Smooth muscle cell (in vitro differentiated cells): ENCODE data around the gene PKP4. TPM values are rescaled to one million over a fixed set of nuclear protein-coding genes. Genes with fewer than 3 reads are reported as not detected.

Source experiments
- DNase-seq: peaks from one replicate; lab custom pipeline; 2025; ENCODE audit not compliant: unreplicated experiment; lab: John Stamatoyannopoulos, UW
- H2AFZ ChIP-seq: fragments of 200-600 bp; sonication (generic); 2 replicates; pipeline ENCODE4 v1.6.0; 2016; ENCODE audit warnings: antibody characterized with exemption, low read depth, mild to moderate bottlenecking
- H3F3A ChIP-seq: fragments of 200-600 bp; sonication (generic); 2 replicates; pipeline ENCODE4 v1.6.0; 2017; ENCODE audit warnings: antibody characterized with exemption, low read depth
- H3K27ac ChIP-seq: fragments of 200-600 bp; sonication (generic); 2 replicates; pipeline ENCODE4 v1.5.1; 2016; ENCODE audit warnings: low read depth, mild to moderate bottlenecking
- H3K27me3 ChIP-seq: fragments of 200-600 bp; sonication (generic); 2 replicates; pipeline ENCODE4 v1.6.1; 2016; ENCODE audit warnings: low read depth, mild to moderate bottlenecking
- H3K36me3 ChIP-seq: fragments of 200-600 bp; sonication (generic); 2 replicates; pipeline ENCODE4 v1.5.1; 2016; ENCODE audit warnings: low read depth
- H3K4me1 ChIP-seq: fragments of 200-600 bp; sonication (generic); 2 replicates; pipeline ENCODE4 v1.5.1; 2016; ENCODE audit warnings: low read depth
- H3K4me2 ChIP-seq: fragments of 200-600 bp; sonication (generic); 2 replicates; pipeline ENCODE4 v1.6.0; 2016; ENCODE audit warnings: mild to moderate bottlenecking
- H3K4me3 ChIP-seq: fragments of 200-600 bp; sonication (generic); 2 replicates; pipeline ENCODE4 v1.5.1; 2016; ENCODE audit warnings: mild to moderate bottlenecking
- H3K79me2 ChIP-seq: fragments of 200-600 bp; sonication (generic); 2 replicates; pipeline ENCODE4 v1.6.0; 2016; ENCODE audit warnings: low read depth, mild to moderate bottlenecking
- H3K9ac ChIP-seq: fragments of 200-600 bp; sonication (generic); 2 replicates; pipeline ENCODE4 v1.6.0; 2016; ENCODE audit warnings: low read depth
- H3K9me3 ChIP-seq: fragments of 200-600 bp; sonication (generic); replicated peaks from 2 replicates; pipeline ENCODE4 v1.5.1; 2016; ENCODE audit warnings: low read depth
- H4K20me1 ChIP-seq: fragments of 200-600 bp; sonication (generic); 2 replicates; pipeline ENCODE4 v1.6.0; 2016; ENCODE audit warnings: low read depth
- WGBS: methylation state at CpG from one replicate; pipeline ENCODE4 v1.1.7; 2016; ENCODE audit warnings: low lambda C conversion rate; 5-methylcytosine and 5-hydroxymethylcytosine counted together
- polyA plus RNA-seq: library from polyadenylated mRNA; unstranded; fragments of >200 nt; fragmentation: Nextera tagmentation; extraction: Ambion mirVana; gene quantifications from 2 replicates; pipeline ENCODE4 v1.2.1, GENCODE V29; 2016
- total RNA-seq: library from RNA; depleted of rRNA; stranded (reverse); fragments of >200 nt; gene quantifications from 2 replicates; pipeline ENCODE4 v1.2.3, GENCODE V29; 2014
- TF ChIP-seq, protein P1 (sequence below): fragments of 200-600 bp; sonication (generic); IDR thresholded peaks from 2 replicates; pipeline ENCODE4 v1.5.1; 2017; ENCODE audit warnings: borderline replicate concordance, mild to moderate bottlenecking, antibody characterized with exemption; ENCODE audit not compliant: insufficient read depth, poor library complexity, severe bottlenecking

The PKP4 gene
- total and polyA plus RNA-seq, 2 experiments from 2014 or later, result 2.4 to 14.0 TPM

GRCh38 chr2:158725441-158725891, 268.7 kb downstream of the PKP4 start:
- Histone ChIP-seq H3K36me3 (no peaks in the 10 kb centered on the region), H4K20me1 (no peaks in the 10 kb centered on the region), H3K4me2 (no peak overlapping the region), H3K9me3 (no peaks in the 10 kb centered on the region), H2AFZ (no peak overlapping the region), H3K27me3 (no peaks in the 10 kb centered on the region), H3K4me1 (no peaks in the 10 kb centered on the region), H3K4me3 (no peak overlapping the region), H3K79me2 (no peaks in the 10 kb centered on the region), H3F3A (no peaks in the 10 kb centered on the region), H3K9ac (no peak overlapping the region), H3K27ac (no peak overlapping the region)
- DNase-seq, result no peak
- WGBS, result 83% methylated on average over 7 of the region's 7 CpGs
- TF ChIP-seq, protein P1, sequence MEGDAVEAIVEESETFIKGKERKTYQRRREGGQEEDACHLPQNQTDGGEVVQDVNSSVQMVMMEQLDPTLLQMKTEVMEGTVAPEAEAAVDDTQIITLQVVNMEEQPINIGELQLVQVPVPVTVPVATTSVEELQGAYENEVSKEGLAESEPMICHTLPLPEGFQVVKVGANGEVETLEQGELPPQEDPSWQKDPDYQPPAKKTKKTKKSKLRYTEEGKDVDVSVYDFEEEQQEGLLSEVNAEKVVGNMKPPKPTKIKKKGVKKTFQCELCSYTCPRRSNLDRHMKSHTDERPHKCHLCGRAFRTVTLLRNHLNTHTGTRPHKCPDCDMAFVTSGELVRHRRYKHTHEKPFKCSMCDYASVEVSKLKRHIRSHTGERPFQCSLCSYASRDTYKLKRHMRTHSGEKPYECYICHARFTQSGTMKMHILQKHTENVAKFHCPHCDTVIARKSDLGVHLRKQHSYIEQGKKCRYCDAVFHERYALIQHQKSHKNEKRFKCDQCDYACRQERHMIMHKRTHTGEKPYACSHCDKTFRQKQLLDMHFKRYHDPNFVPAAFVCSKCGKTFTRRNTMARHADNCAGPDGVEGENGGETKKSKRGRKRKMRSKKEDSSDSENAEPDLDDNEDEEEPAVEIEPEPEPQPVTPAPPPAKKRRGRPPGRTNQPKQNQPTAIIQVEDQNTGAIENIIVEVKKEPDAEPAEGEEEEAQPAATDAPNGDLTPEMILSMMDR, result no peak

DNA sequence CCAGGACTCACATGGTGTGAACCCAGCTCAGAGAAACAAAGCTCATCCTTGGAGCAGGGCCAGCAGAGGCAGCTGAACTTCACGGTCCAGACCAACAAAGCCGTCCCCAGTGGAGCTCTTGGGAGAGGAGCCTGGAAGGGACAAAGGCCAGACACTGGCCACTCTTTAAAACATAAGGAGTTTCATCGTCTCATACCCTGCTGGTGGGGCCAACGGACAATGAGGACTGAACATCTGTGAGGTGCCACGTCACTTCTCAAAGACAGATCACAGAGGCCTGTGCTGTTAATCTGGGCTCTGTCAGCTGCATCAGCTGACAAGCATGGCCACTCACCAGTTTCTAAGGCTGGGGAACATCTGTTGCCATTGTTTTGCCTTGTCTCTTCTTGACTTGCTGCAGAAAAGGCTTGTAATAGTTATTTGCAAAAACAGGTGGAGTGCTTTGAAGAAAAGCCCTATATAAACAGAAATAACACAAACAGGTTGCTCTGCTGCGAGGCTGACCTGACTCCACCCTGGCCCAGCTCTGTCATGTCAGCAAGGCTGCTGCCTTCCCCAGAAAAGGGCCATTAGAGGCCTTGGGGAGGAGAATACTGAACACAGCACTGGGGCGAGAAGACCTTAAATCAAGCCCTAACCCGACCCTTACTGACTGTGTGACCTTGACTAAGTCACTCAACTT, 270.3 kb downstream of the PKP4 start:
- no peak overlapping the region for H3K27ac ChIP-seq
- DNase-seq, result no peak
- no peaks in the 10 kb centered on the region for H3K9me3 ChIP-seq
- H3K4me1 ChIP-seq, result no peaks in the 10 kb centered on the region
- no peaks in the 10 kb centered on the region for H4K20me1 ChIP-seq
- H2AFZ ChIP-seq, result no peak overlapping the region
- no peaks in the 10 kb centered on the region for H3F3A ChIP-seq
- H3K9ac ChIP-seq, result no peak overlapping the region
- H3K79me2 ChIP-seq, result no peaks in the 10 kb centered on the region
- no peaks in the 10 kb centered on the region for H3K36me3 ChIP-seq
- H3K4me3 ChIP-seq, result no peak overlapping the region
- TF ChIP-seq, protein P1, result no peak
- WGBS, result 70% methylated on average over 8 of the region's 8 CpGs
- peaks cover 6% of the 10 kb centered on the region for H3K27me3 ChIP-seq
- no peak overlapping the region for H3K4me2 ChIP-seq

DNA sequence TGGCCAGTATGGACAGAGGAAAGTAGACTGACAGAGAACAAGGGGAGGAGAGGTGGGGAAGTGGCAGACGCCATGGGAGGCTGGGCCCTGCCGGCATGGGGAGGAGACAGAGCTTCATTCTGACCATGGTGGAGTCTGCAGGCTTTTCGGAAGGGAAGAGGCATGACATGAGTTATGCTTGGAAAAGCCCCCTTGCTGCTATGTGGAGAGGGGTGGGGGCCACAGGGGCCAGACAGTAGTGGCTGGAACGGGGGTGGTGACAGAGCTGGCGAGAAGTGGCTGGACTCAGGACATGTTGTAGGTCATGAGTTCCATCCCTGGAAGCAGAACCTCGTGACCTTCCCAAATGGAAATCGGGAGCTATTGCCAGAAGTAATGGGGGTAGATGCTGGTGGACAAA, 271.7 kb downstream of the PKP4 start:
- Histone ChIP-seq H3K27ac (no peak overlapping the region), H3K4me3 (no peak overlapping the region), H3K9me3 (no peaks in the 10 kb centered on the region)

More for the DNA sequence above, 271.7 kb downstream of the PKP4 start:
- Histone ChIP-seq H2AFZ (no peak overlapping the region), H3K4me1 (no peaks in the 10 kb centered on the region), H3F3A (no peaks in the 10 kb centered on the region), H3K79me2 (no peaks in the 10 kb centered on the region), H3K27me3 (peaks cover 11% of the 10 kb centered on the region), H3K4me2 (no peak overlapping the region), H3K36me3 (no peaks in the 10 kb centered on the region), H3K9ac (no peak overlapping the region), H4K20me1 (no peaks in the 10 kb centered on the region)
- no peak for DNase-seq
- TF ChIP-seq, protein P1, result no peak
- WGBS, result 89% methylated on average over 7 of the region's 7 CpGs
